ENCODE measurements around the gene CUX1. TPM values are rescaled to one million over a fixed set of nuclear protein-coding genes. Genes with fewer than 3 reads are reported as not detected.

CUX1 gene
- total and polyA plus RNA-seq, 2 donors (not counting 1 experiment from before 2014, with no cell fraction given) = 10.8 to 86.5 TPM

- H3K27me3 Mint-ChIP-seq = no peaks in the 10 kb centered on the region
- no peaks in the 10 kb centered on the region for H3K27me3 ChIP-seq (replicated peaks in 1 of 4; ENCODE audit: control extremely low read depth in 1 of 4, control insufficient read depth in 3 of 4, insufficient read depth in 4 of 4, low read length in 3 of 4)
- CTCF ChIA-PET = no interaction called here
- no peak for DNase-seq
- no peak for ATAC-seq (ENCODE audit: low read depth)
- H3K4me3 ChIP-seq (ENCODE audit: control extremely low read depth in 1 of 5, extremely low read depth in 1 of 5, insufficient read depth in 1 of 5, low read depth in 2 of 5, low read length in 4 of 5) = no peak overlapping the region
- POLR2A ChIA-PET = no interaction called here
- 77% methylated on average over 5 of the region's 5 CpGs for WGBS (ENCODE audit: insufficient coverage)
- peaks cover 1% of the 10 kb centered on the region for H3K4me1 Mint-ChIP-seq
- no peak overlapping the region for H3K27ac ChIP-seq (ENCODE audit: low read length in 2 of 2)
- no peak overlapping the region for H3K27ac Mint-ChIP-seq
- no peaks in the 10 kb centered on the region for H3K9me3 Mint-ChIP-seq (ENCODE audit: insufficient read depth)
- peaks cover 0 to 22% of the 10 kb centered on the region in 2 experiments for H3K36me3 ChIP-seq (replicated peaks in 1 of 2; ENCODE audit: control extremely low read depth in 1 of 2, control insufficient read depth in 1 of 2, extremely low read depth in 1 of 2, insufficient read depth in 2 of 2, low read length in 1 of 2)
- no peaks in the 10 kb centered on the region for H3K4me1 ChIP-seq (ENCODE audit: control insufficient read depth in 2 of 2, insufficient read depth in 2 of 2, low read length in 2 of 2)
- H3K9me3 ChIP-seq (ENCODE audit: control extremely low read depth in 1 of 3, control insufficient read depth in 2 of 3, insufficient read depth in 1 of 3, low read length in 2 of 3) = peaks cover 0 to 17% (median 10%) of the 10 kb centered on the region in 3 donors
- no peak overlapping the region for H3K4me2 ChIP-seq (replicated peaks; ENCODE audit: low read depth, low read length, poor library complexity, severe bottlenecking)
- no peaks in the 10 kb centered on the region for H4K20me1 ChIP-seq (ENCODE audit: control insufficient read depth, insufficient read depth, low read length, poor library complexity, severe bottlenecking)
- H3K79me2 ChIP-seq (ENCODE audit: control insufficient read depth, insufficient read depth, low read length) = peaks cover 3% of the 10 kb centered on the region
- no peak overlapping the region for H3K4me3 Mint-ChIP-seq
- no peak overlapping the region for H3K9ac ChIP-seq (ENCODE audit: low read length)
- intact Hi-C loops (cut with micrococcal nuclease) = no loop called here
- no peak overlapping the region for H2AFZ ChIP-seq (ENCODE audit: insufficient read depth, low read depth, low read length, poor library complexity, severe bottlenecking)
- TF ChIP-seq CTCF (IDR thresholded peaks at IDR 0.05) = no peak
- no peak for TF ChIP-seq EZH2 (IDR thresholded peaks at IDR 0.05; ENCODE audit: borderline replicate concordance, insufficient read depth, low read depth, low read length, poor library complexity, severe bottlenecking)
Observed at GRCh38 chr7:102072003-102072402, 254.6 kb downstream of the CUX1 start.

GRCh38 chr7:102072636-102073209 lies 255.3 kb downstream of the CUX1 start:
- no peaks in the 10 kb centered on the region for H3K4me1 ChIP-seq (ENCODE audit: control insufficient read depth in 2 of 2, insufficient read depth in 2 of 2, low read length in 2 of 2)
- H3K27me3 ChIP-seq (replicated peaks in 1 of 4; ENCODE audit: control extremely low read depth in 1 of 4, control insufficient read depth in 3 of 4, insufficient read depth in 4 of 4, low read length in 3 of 4) = no peaks in the 10 kb centered on the region
- H4K20me1 ChIP-seq (ENCODE audit: control insufficient read depth, insufficient read depth, low read length, poor library complexity, severe bottlenecking) = no peaks in the 10 kb centered on the region
- POLR2A ChIA-PET = no interaction called here
- H3K4me3 ChIP-seq (ENCODE audit: control extremely low read depth in 1 of 5, extremely low read depth in 1 of 5, insufficient read depth in 1 of 5, low read depth in 2 of 5, low read length in 4 of 5) = no peak overlapping the region
- peaks cover 0 to 17% (median 10%) of the 10 kb centered on the region in 3 donors for H3K9me3 ChIP-seq (ENCODE audit: control extremely low read depth in 1 of 3, control insufficient read depth in 2 of 3, insufficient read depth in 1 of 3, low read length in 2 of 3)
- no peak overlapping the region for H3K27ac ChIP-seq (ENCODE audit: low read length in 2 of 2)
- H2AFZ ChIP-seq (ENCODE audit: insufficient read depth, low read depth, low read length, poor library complexity, severe bottlenecking) = no peak overlapping the region
- ATAC-seq (ENCODE audit: low read depth) (no peak), DNase-seq (no peak)
- no peak overlapping the region for H3K4me2 ChIP-seq (replicated peaks; ENCODE audit: low read depth, low read length, poor library complexity, severe bottlenecking)
- TF ChIP-seq CTCF (IDR thresholded peaks at IDR 0.05) (no peak), EZH2 (IDR thresholded peaks at IDR 0.05; ENCODE audit: borderline replicate concordance, insufficient read depth, low read depth, low read length, poor library complexity, severe bottlenecking) (no peak)
- H3K27ac Mint-ChIP-seq = no peak overlapping the region
- CTCF ChIA-PET = no interaction called here
- H3K27me3 Mint-ChIP-seq = no peaks in the 10 kb centered on the region
- no peak overlapping the region for H3K4me3 Mint-ChIP-seq
- H3K4me1 Mint-ChIP-seq = peaks cover 5% of the 10 kb centered on the region
- intact Hi-C loops (cut with micrococcal nuclease) = no loop called here
- no peaks in the 10 kb centered on the region for H3K9me3 Mint-ChIP-seq (ENCODE audit: insufficient read depth)
- peaks cover 0 to 22% of the 10 kb centered on the region in 2 experiments for H3K36me3 ChIP-seq (replicated peaks in 1 of 2; ENCODE audit: control extremely low read depth in 1 of 2, control insufficient read depth in 1 of 2, extremely low read depth in 1 of 2, insufficient read depth in 2 of 2, low read length in 1 of 2)
- WGBS (ENCODE audit: insufficient coverage) = 93% methylated on average over 7 of the region's 8 CpGs
- no peak overlapping the region for H3K9ac ChIP-seq (ENCODE audit: low read length)
- peaks cover 3% of the 10 kb centered on the region for H3K79me2 ChIP-seq (ENCODE audit: control insufficient read depth, insufficient read depth, low read length)
